ENCODE data around the gene JUNB. TPM values are rescaled to one million over a fixed set of nuclear protein-coding genes. Genes with fewer than 3 reads are reported as not detected.
A peak's percentile ranks its signal among the peaks of the same experiment; 100 is the strongest.

The JUNB gene
- total RNA-seq, 1 experiment from 2014 or later = 6.6 TPM

GRCh38 chr19:12788042-12788681 is 3.1 kb upstream of the JUNB start (continued):
- TF ChIP-seq HMGXB4 (CRISPR knock-in tag; IDR thresholded peaks at IDR 0.05) = no peak
- TF ChIP-seq ZNF263 (CRISPR knock-in tag; IDR thresholded peaks at IDR 0.05; ENCODE audit: low read depth) = no peak
- no peak for TF ChIP-seq PRRX2 (CRISPR knock-in tag; IDR thresholded peaks at IDR 0.05)
- TF ChIP-seq ATF1 (CRISPR knock-in tag; IDR thresholded peaks at IDR 0.05) = no peak
- no peak for TF ChIP-seq CTCF (IDR thresholded peaks at IDR 0.05)
- no peak for TF ChIP-seq MAX (CRISPR knock-in tag; IDR thresholded peaks at IDR 0.05)
- no peak for TF ChIP-seq ESRRA (CRISPR knock-in tag; IDR thresholded peaks at IDR 0.05; ENCODE audit: borderline replicate concordance)
- TF ChIP-seq ZNF232 (CRISPR knock-in tag; IDR thresholded peaks at IDR 0.05) = no peak

GRCh38 chr19:12788682-12789097 is 2.6 kb upstream of the JUNB start:
- ATAC-seq = no peak
- DNase-seq (ENCODE audit: low spot score) = peak; percentile 53
- H3K4me1 Mint-ChIP-seq = peaks cover 23% of the 10 kb centered on the region
- H3K27me3 Mint-ChIP-seq (ENCODE audit: low read depth) = peaks cover 24% of the 10 kb centered on the region
- H3K9me3 Mint-ChIP-seq = no peaks in the 10 kb centered on the region
- ChIA-PET CTCF (interaction anchor here (0.6 to 3.4 kb wide), 9 partner anchors 11 to 97 kb away, joined by 3 to 29 read pairs (median 7); partner anchors contain the start of gene HOOK2), POLR2A (interaction anchor here (1.4 to 1.7 kb wide), 3 partner anchors 11 to 23 kb away, joined by 3 to 5 read pairs (median 4); no protein-coding TSS in a partner anchor)
- peak overlapping the region; percentile 78 for H3K4me3 Mint-ChIP-seq
- H3K36me3 Mint-ChIP-seq = no peaks in the 10 kb centered on the region
- H3K27ac Mint-ChIP-seq = peak overlapping the region; percentile 63
- no peak for TF ChIP-seq MAX (CRISPR knock-in tag; IDR thresholded peaks at IDR 0.05)
- peak; percentile 42; the same call in 1 of the 2 replicates for TF ChIP-seq ZNF423 (CRISPR knock-in tag; IDR thresholded peaks at IDR 0.05)
- TF ChIP-seq FOXP4 (CRISPR knock-in tag; IDR thresholded peaks at IDR 0.05) = no peak

- DNase-seq (ENCODE audit: low spot score) = peak; percentile 37
- TF ChIP-seq MXD4 (CRISPR knock-in tag; IDR thresholded peaks at IDR 0.05; ENCODE audit: borderline replicate concordance) = no peak
- TF ChIP-seq GTF2I (CRISPR knock-in tag; conservative IDR thresholded peaks at IDR 0.05) = peak; percentile 82; the same call in 1 of the 2 replicates
- Mint-ChIP-seq H3K4me1 (peaks cover 26% of the 10 kb centered on the region), H3K27ac (peak overlapping the region; percentile 63), H3K36me3 (no peaks in the 10 kb centered on the region), H3K4me3 (peak overlapping the region; percentile 84), H3K9me3 (no peaks in the 10 kb centered on the region), H3K27me3 (ENCODE audit: low read depth) (peaks cover 27% of the 10 kb centered on the region)
- ChIA-PET POLR2A (interaction anchor here (1.4 to 1.7 kb wide), 3 partner anchors 11 to 23 kb away, joined by 3 to 5 read pairs (median 4); no protein-coding TSS in a partner anchor), CTCF (interaction anchor here (1.0 to 3.4 kb wide), 8 partner anchors 12 to 96 kb away, joined by 3 to 29 read pairs (median 8); partner anchors contain the start of gene HOOK2)
- peak; percentile 7 for ATAC-seq
These were observed 2.0 kb upstream of the JUNB start for GRCh38 chr19:12789098-12789903.

All from WTC11 (cell line).